Activated CD4-positive, alpha-beta T cell treated with anti-CD3 and anti-CD28 coated beads, Interleukin-2, amount 10 ng/mL, durations not matched to agents 7 days and 5 days (primary cell): ENCODE results near the gene NKG7. TPM values are rescaled to one million over a fixed set of nuclear protein-coding genes. Genes with fewer than 3 reads are reported as not detected.

Experiments used
- CTCF ChIA-PET: fragments of 350-600 bp; sonication (Branson Sonifier 250); formaldehyde crosslinking; loops from one replicate; lab custom pipeline; 2021; ENCODE audit warnings: antibody characterized with exemption; lab: Charles Lee
- POLR2A ChIA-PET: fragments of 350-600 bp; sonication (Branson Sonifier 250); formaldehyde crosslinking; loops from one replicate; lab custom pipeline; 2021; ENCODE audit warnings: antibody characterized with exemption; lab: Charles Lee
- DNase-seq: peaks from one replicate; pipeline ENCODE4 v3.0.0-alpha.2; 2020
- H3K27ac Mint-ChIP-seq: one replicate; pipeline ENCODE4 v1.8.0; 2021; ENCODE audit warnings: mild to moderate bottlenecking, moderate library complexity, mixed read lengths
- H3K27me3 Mint-ChIP-seq: one replicate; pipeline ENCODE4 v1.8.0; 2021; ENCODE audit warnings: mixed read lengths
- H3K36me3 Mint-ChIP-seq: one replicate; pipeline ENCODE4 v1.8.0; 2021; ENCODE audit warnings: low read depth, mixed read lengths
- H3K4me1 Mint-ChIP-seq: one replicate; pipeline ENCODE4 v1.8.0; 2021; ENCODE audit warnings: mixed read lengths
- H3K4me3 Mint-ChIP-seq: one replicate; pipeline ENCODE4 v1.8.0; 2021; ENCODE audit warnings: mild to moderate bottlenecking, moderate library complexity, mixed read lengths
- H3K9me3 Mint-ChIP-seq: one replicate; pipeline ENCODE4 v1.8.0; 2021; ENCODE audit warnings: mixed read lengths
- total RNA-seq, 2 experiments: library from RNA; stranded (reverse); gene quantifications; one replicate each; pipeline ENCODE4 v1.2.3, GENCODE V29; 2021

Gene NKG7
- total RNA-seq, 2 experiments from 2014 or later = 67.2 to 71.7 TPM

GRCh38 chr19:51387924-51388389 is 15.5 kb upstream of the NKG7 start, which contains the start of gene LIM2:
TSS of gene LIM2 (minus strand) at chr19:51387974. CDS start at chr19:51387443, 531 bp downstream.
- Mint-ChIP-seq H3K4me3 (no peak within 1 kb of the TSS), H3K27ac (peak within 1 kb of the TSS; percentile 33), H3K4me1 (peaks cover 18% of the 10 kb centered on the region), H3K36me3 (no peaks in the 10 kb centered on the region), H3K27me3 (no peaks in the 10 kb centered on the region), H3K9me3 (no peaks in the 10 kb centered on the region)
- ChIA-PET POLR2A (no interaction called here), CTCF (interaction anchor here (2.1 kb wide), 1 partner anchor 10 kb away, joined by 14 read pairs; no protein-coding TSS in a partner anchor)
- DNase-seq = no peak

GRCh38 chr19:51386882-51387520 is 14.5 kb upstream of the NKG7 start:
- Mint-ChIP-seq H3K4me1 (peaks cover 15% of the 10 kb centered on the region), H3K36me3 (no peaks in the 10 kb centered on the region), H3K4me3 (no peak overlapping the region), H3K27ac (peak overlapping the region; percentile 33), H3K9me3 (no peaks in the 10 kb centered on the region), H3K27me3 (no peaks in the 10 kb centered on the region)
- no peak for DNase-seq
- POLR2A ChIA-PET = no interaction called here
- CTCF ChIA-PET = interaction anchor here (2.1 kb wide), 1 partner anchor 9 kb away, joined by 14 read pairs; no protein-coding TSS in a partner anchor

GRCh38 chr19:51382004-51382403 is 9.6 kb upstream of the NKG7 start:
- Mint-ChIP-seq H3K27me3 (no peaks in the 10 kb centered on the region), H3K36me3 (no peaks in the 10 kb centered on the region), H3K4me3 (no peak overlapping the region), H3K27ac (no peak overlapping the region), H3K9me3 (peaks cover 5% of the 10 kb centered on the region), H3K4me1 (peaks cover 27% of the 10 kb centered on the region)
- no peak for DNase-seq
- ChIA-PET CTCF (interaction anchor here (1.1 kb wide), 1 partner anchor 9 kb away, joined by 6 read pairs; the partner anchor contains the start of gene NKG7), POLR2A (no interaction called here)

GRCh38 chr19:51380379-51380778 is 7.9 kb upstream of the NKG7 start:
- ChIA-PET CTCF (no interaction called here), POLR2A (no interaction called here)
- Mint-ChIP-seq H3K27ac (peak overlapping the region; percentile 36), H3K4me3 (no peak overlapping the region), H3K36me3 (no peaks in the 10 kb centered on the region), H3K4me1 (peaks cover 39% of the 10 kb centered on the region), H3K9me3 (peaks cover 5% of the 10 kb centered on the region), H3K27me3 (no peaks in the 10 kb centered on the region)
- DNase-seq = no peak

- Mint-ChIP-seq H3K4me1 (peaks cover 69% of the 10 kb centered on the region), H3K36me3 (peaks cover 6% of the 10 kb centered on the region)
- CTCF ChIA-PET = interaction anchor here (2.6 kb wide), 1 partner anchor 10 kb away, joined by 14 read pairs; the partner anchor contains the start of gene LIM2
Observed at GRCh38 chr19:51377422-51377821, 5.0 kb upstream of the NKG7 start.

GRCh38 chr19:51375504-51376221 is 3.2 kb upstream of the NKG7 start:
- peaks cover 4% of the 10 kb centered on the region for H3K9me3 Mint-ChIP-seq
- peaks cover 78% of the 10 kb centered on the region for H3K4me1 Mint-ChIP-seq
- DNase-seq = peak; percentile 48
- H3K27me3 Mint-ChIP-seq = no peaks in the 10 kb centered on the region
- peak overlapping the region; percentile 54 for H3K4me3 Mint-ChIP-seq
- ChIA-PET CTCF (no interaction called here), POLR2A (no interaction called here)
- peaks cover 6% of the 10 kb centered on the region for H3K36me3 Mint-ChIP-seq
- peak overlapping the region; percentile 85 for H3K27ac Mint-ChIP-seq

More at GRCh38 chr19:51377422-51377821, 5.0 kb upstream of the NKG7 start:
- Mint-ChIP-seq H3K4me3 (no peak overlapping the region), H3K27me3 (no peaks in the 10 kb centered on the region), H3K9me3 (peaks cover 9% of the 10 kb centered on the region), H3K27ac (no peak overlapping the region)
- POLR2A ChIA-PET = no interaction called here
- DNase-seq = no peak

GRCh38 chr19:51372021-51372648 is 319 bp downstream of the NKG7 start:
- Mint-ChIP-seq H3K27ac (peak overlapping the region; percentile 95), H3K36me3 (peaks cover 9% of the 10 kb centered on the region), H3K9me3 (peaks cover 4% of the 10 kb centered on the region), H3K27me3 (no peaks in the 10 kb centered on the region), H3K4me3 (peak overlapping the region; percentile 69), H3K4me1 (peaks cover 85% of the 10 kb centered on the region)
- ChIA-PET CTCF (interaction anchor here (1.1 to 1.9 kb wide), 3 partner anchors 9 to 34 kb away, joined by 3 to 6 read pairs (median 4); no protein-coding TSS in a partner anchor), POLR2A (no interaction called here)
- no peak for DNase-seq

- CTCF ChIA-PET = interaction anchor here (0.6 to 1.3 kb wide), 2 partner anchors 32 to 66 kb away, joined by 3 read pairs; no protein-coding TSS in a partner anchor
- peaks cover 84% of the 10 kb centered on the region for H3K4me1 Mint-ChIP-seq
- POLR2A ChIA-PET = no interaction called here
- H3K36me3 Mint-ChIP-seq = peaks cover 9% of the 10 kb centered on the region
- H3K27me3 Mint-ChIP-seq = no peaks in the 10 kb centered on the region
- no peak for DNase-seq
- peaks cover 4% of the 10 kb centered on the region for H3K9me3 Mint-ChIP-seq
- peak overlapping the region; percentile 95 for H3K27ac Mint-ChIP-seq
- H3K4me3 Mint-ChIP-seq = peak overlapping the region; percentile 69
Observed at GRCh38 chr19:51371186-51371690, 1.2 kb downstream of the NKG7 start.

- POLR2A ChIA-PET = no interaction called here
- H3K4me1 Mint-ChIP-seq = peaks cover 78% of the 10 kb centered on the region
Observed at GRCh38 chr19:51370230-51370629, 2.2 kb downstream of the NKG7 start.

GRCh38 chr19:51368366-51369282 is 3.8 kb downstream of the NKG7 start, which contains the start of gene CLDND2:
TSS of gene CLDND2 (minus strand) at chr19:51369003. CDS start at chr19:51368577, 426 bp downstream.
- Mint-ChIP-seq H3K9me3 (peaks cover 4% of the 10 kb centered on the region), H3K4me1 (peaks cover 76% of the 10 kb centered on the region), H3K36me3 (peaks cover 9% of the 10 kb centered on the region), H3K4me3 (peak within 1 kb of the TSS; percentile 99), H3K27me3 (no peaks in the 10 kb centered on the region), H3K27ac (peak within 1 kb of the TSS; percentile 95)
- CTCF ChIA-PET = interaction anchor here (0.9 to 1.7 kb wide), 5 partner anchors 10 to 68 kb away, joined by 3 to 13 read pairs (median 4); no protein-coding TSS in a partner anchor
- no peak for DNase-seq
- POLR2A ChIA-PET = no interaction called here

More at GRCh38 chr19:51370230-51370629, 2.2 kb downstream of the NKG7 start:
- no peaks in the 10 kb centered on the region for H3K27me3 Mint-ChIP-seq
- no peak for DNase-seq
- peaks cover 9% of the 10 kb centered on the region for H3K36me3 Mint-ChIP-seq
- CTCF ChIA-PET = interaction anchor here (1.3 kb wide), 1 partner anchor 31 kb away, joined by 3 read pairs; no protein-coding TSS in a partner anchor
- peaks cover 4% of the 10 kb centered on the region for H3K9me3 Mint-ChIP-seq
- peak overlapping the region; percentile 95 for H3K27ac Mint-ChIP-seq
- H3K4me3 Mint-ChIP-seq = peak overlapping the region; percentile 69
